GM21825 (cell line): Measurements from ENCODE around the gene HS3ST1.
"Not testable (repeated sequence)": the region's sequence is repeated elsewhere in the genome, so short reads cannot be mapped to it uniquely, and the experiment has no call there.

Experiments used
- ATAC-seq: cut with Tn5 transposase; IDR thresholded peaks from one replicate; pipeline ENCODE4 v1.9.1; 2021; ENCODE audit warnings: mild to moderate bottlenecking, moderate library complexity; ENCODE audit not compliant: unreplicated experiment

Gene HS3ST1

DNA sequence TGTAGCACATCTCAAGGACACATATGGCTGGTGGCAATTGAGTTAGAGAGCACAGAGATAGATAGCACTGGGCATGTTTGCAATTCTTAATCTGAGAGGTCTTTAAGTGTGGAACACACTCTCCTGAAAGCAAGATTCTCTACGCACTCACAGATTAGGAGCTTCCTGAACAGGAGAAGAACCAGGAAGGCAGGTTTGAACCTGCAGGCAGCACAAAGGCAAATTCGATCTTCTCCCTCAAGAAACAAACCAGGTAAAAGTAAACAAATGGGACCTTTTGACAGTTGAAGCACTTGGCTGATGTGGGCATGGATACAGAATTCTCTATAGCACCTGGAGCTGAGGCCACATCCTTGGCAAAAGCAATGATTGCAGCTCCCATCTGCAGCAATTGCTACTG is 24.3 kb downstream of the HS3ST1 start:
- no peak for ATAC-seq

- peak; percentile 54 for ATAC-seq
Measured at GRCh38 chr4:11402192-11402591, 26.5 kb downstream of the HS3ST1 start.

GRCh38 chr4:11399461-11399971 is 29.2 kb downstream of the HS3ST1 start:
- ATAC-seq: no peak

- peak; percentile 52 for ATAC-seq
Measured at GRCh38 chr4:11397819-11398610, 30.7 kb downstream of the HS3ST1 start.

DNA sequence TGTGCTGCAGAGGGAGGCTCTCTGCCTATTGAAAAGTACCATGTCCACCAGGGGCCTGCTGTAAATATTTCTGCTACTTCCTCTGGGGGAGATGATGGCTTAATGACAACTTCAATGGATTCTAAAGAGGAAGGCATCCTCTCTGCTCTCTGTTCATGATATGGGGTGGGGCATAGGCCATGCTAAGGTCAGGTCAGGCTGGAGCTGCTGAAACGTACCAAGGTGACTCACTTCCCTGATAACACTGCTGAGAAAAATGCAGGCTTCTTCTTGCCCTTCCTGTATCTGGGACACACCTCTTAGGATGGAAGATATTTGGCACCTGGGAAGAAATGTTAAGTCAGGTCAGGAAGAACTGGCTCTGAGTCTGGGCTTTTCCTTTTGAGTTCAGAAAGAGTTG is 31.5 kb downstream of the HS3ST1 start:
- ATAC-seq: no peak

- ATAC-seq: no peak
Measured at GRCh38 chr4:11393551-11393950, 35.1 kb downstream of the HS3ST1 start.

DNA sequence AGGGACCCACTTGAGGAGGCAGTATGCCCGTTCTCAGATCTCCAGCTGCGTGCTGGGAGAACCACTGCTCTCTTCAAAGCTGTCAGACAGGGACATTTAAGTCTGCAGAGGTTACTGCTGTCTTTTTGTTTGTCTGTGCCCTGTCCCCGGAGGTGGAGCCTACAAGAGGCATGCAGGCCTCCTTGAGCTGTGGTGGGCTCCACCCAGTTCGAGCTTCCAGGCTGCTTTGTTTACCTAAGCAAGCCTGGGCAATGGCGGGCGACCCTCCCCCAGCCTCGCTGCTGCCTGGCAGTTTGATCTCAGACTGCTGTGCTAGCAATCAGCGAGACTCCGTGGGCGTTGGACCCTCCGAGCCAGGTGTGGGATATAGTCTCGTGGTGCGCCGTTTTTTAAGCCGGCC is 44.6 kb downstream of the HS3ST1 start:
- ATAC-seq: not testable (repeated sequence)

DNA sequence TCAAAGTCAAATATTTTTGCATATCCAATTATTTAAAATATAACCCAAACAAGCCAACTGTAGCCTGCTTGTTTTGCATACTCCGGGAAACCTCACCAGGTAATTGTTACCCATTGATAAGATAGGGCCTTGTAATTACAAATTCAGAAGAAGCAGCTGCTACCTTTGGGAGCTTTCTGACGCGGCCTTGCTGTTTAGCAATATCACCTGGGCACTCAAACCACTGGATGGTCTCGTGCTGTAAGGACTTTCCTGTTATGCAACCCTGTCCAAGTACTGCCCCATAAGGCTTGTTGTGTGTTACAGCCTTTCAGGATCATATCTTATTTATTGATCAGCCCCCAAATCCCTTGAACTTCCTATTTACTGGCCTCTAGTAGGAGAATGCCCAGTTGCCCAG is 52.1 kb downstream of the HS3ST1 start:
- no peak for ATAC-seq

DNA sequence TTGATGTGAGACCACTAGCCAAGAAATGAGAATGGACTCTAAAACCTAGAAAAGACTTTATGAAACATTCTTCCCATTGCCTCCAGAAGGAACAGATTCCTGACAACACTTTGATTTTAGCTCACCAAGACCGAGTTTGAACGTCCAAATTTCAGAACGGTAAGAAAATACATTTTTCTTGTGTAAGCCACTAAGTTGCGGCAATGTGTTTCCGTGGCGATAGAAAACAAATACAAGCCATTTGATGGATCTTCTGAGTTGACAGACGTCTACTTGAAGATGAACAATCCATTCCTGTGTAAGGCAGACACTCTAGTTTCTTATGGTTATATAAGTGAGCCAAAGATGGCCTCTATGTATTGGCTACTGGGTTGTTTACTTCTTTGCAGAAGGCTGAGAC is 52.5 kb downstream of the HS3ST1 start:
- no peak for ATAC-seq

DNA sequence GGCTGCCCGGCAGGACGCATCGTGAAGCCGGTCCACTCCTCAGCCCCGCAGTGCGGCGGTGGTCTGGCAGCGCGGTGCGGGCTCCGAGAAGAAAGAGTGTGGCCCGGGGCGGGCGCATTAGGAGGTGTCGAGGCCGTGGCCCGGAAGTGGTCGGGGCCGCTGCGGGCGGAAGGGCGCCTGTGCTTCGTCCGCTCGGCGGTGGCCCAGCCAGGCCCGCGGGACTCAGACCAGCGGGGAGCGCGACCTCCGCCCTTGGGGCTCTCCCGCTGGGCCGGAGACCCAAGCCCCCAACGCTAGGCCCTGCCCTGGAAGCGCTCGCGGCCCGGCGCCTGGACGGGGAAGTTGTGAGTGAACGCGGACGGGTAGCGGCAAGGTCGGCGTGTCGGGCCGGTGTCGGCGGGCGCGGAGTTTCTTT is 60.0 kb downstream of the HS3ST1 start:
- no peak for ATAC-seq

- no peak for ATAC-seq
Measured at GRCh38 chr4:11367371-11367770, 61.3 kb downstream of the HS3ST1 start.

DNA sequence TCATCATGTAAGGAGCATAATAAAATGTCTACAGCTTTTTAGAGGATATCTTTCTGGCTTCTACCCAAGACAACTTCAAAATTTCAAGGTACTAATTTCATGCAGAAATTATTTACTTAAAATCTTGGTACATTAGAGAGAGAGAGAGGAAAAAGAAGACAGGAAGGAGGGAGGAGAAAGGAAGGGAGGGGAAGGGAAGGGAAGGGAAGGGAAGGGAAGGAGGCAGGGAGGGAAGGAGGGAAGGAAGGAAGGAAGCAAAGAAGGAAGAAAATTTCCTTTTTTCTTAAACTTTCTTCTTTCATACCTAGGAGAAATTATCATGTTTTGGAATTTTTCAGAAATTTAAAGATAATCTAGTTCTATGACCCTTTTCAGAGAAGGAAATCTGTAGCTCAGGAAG is 61.8 kb downstream of the HS3ST1 start:
- ATAC-seq: no peak

GRCh38 chr4:11365039-11365438 is 63.7 kb downstream of the HS3ST1 start:
- ATAC-seq: no peak

- no peak for ATAC-seq
Measured at GRCh38 chr4:11359591-11359990, 69.1 kb downstream of the HS3ST1 start.

- ATAC-seq: no peak
Measured at GRCh38 chr4:11355226-11355625, 73.5 kb downstream of the HS3ST1 start.

DNA sequence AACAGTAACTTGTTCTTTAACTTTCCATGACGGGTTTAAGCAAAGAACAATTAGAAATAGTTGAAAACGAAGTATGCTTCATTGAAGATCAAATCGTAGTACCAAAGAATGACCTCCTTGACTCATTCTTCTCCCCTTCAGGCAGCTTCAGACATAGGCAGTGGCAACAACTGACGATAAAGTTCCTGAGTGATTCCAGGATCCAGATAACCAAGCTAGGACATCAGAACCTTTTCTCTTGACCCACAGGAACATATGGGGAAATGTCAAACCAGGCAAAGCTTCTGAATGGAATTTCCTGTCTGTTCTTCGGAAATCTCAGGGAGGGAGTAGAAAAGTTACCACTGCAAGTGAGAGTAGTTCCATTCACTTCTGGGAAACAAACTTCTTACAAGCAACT is 74.2 kb downstream of the HS3ST1 start:
- no peak for ATAC-seq

DNA sequence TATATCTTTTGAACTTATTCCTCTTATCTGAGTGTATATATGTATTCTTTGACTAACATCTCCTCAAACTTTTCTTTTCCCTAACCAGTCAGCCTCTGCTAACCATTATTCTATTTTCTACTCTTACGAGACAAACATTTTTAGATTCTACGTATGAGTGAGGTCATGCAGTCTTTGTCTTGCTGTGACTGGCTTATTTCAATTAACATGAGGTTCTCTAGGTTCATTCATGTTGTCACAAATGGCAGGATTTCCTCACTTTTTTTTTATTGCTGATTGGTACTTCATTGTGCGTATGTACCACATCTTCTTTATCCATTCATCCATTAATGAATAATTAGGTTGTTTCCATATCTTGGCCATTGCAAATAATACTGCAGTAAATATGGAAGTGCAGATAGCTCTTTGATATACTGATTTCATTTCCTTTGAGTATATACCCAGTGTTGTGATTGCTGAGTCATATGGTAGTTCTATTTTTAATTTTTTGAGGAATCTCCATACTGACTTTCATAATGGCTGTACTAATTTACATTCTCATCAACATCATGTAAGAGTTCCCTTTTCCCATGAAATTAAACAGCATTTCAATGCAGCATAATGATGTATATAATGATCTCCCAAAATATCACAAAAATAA is 80.1 kb downstream of the HS3ST1 start:
- no peak for ATAC-seq

DNA sequence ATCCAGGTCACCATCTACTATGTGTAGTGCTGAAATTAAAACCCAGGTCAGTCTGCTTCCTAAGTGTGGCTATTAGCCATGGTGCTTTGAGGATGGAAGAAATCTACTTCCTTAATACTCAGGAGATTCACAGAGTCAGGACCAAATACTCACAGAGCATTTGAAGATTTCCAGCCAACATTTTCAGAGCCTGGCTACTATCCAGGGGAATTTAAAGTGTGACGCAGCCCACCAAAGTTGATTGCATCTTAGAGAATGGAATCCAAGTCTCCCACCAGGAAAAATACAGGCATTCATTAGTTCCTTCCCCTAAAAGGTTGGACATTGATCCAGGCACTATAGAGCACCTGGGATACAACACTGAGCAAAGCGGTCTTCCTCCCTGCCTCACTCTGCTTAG is 83.8 kb downstream of the HS3ST1 start:
- no peak for ATAC-seq

- no peak for ATAC-seq
Measured at GRCh38 chr4:11343536-11343935, 85.2 kb downstream of the HS3ST1 start.
